ENCODE data around the gene DLX3. TPM values are rescaled to one million over a fixed set of nuclear protein-coding genes. Genes with fewer than 3 reads are reported as not detected.

DLX3 gene
- total RNA-seq, 1 experiment from 2014 or later, result 4.9 TPM

DNA sequence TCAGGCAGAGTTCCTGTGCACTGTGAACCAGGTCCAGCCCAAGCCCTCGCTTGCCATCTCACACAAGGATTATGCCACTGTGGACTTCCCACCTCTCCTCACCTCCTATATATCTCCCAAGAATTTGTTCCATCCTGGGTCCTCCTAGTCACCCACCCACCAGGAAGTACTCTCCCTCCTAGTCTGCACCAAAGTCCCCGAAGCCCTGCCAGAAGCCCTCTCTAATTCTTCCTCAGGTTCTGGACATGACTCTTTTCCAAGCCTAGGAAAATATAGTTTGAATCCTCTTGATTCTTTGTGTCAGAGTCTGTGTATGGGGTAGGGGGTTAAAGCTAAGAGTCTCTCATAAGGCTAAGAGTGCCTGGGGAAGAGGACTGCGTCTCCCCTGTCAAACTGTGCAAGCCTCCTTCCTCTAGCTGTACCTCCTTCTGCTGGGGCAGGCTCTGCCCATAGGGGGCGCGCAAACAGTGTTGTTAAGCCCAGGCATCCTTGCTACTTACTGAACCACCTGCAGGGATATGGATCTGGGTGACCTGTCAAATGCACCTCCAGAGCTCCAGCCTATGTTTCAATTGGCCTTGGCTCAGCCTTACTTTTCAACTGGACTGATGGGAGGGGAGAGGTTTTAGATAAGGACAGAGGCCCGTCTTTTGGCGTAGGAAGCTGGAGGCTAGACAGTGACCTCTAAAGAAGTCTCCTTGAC is 42.7 kb downstream of the DLX3 start:
- H3K27ac Mint-ChIP-seq (ENCODE audit: unreplicated experiment), result peak overlapping the region; percentile 7
- Histone ChIP-seq H3K36me3 (ENCODE audit: control insufficient read depth, insufficient read depth, low read length) (no peaks in the 10 kb centered on the region), H3K4me1 (peaks cover 7% of the 10 kb centered on the region), H3K4me3 (ENCODE audit: low read depth, low read length) (no peak overlapping the region), H3K9me3 (no peaks in the 10 kb centered on the region), H3K27me3 (replicated peaks; ENCODE audit: control insufficient read depth, insufficient read depth, low read length) (no peaks in the 10 kb centered on the region)
- intact Hi-C loops (cut with micrococcal nuclease; ENCODE audit: unreplicated experiment), result loop anchor here (1.0 to 2.0 kb wide), 8 partner anchors 17 to 209 kb away; partner anchors contain the start of genes DLX3 and DLX4
- H3K36me3 Mint-ChIP-seq (ENCODE audit: insufficient read depth, unreplicated experiment), result no peaks in the 10 kb centered on the region
- ChIA-PET CTCF (interaction anchor here (0.5 to 4.9 kb wide), 49 partner anchors 8 to 590 kb away, joined by 3 to 45 read pairs (median 6); partner anchors contain the start of gene DLX3), POLR2A (interaction anchor here (0.6 kb wide), 1 partner anchor 51 kb away, joined by 11 read pairs; no protein-coding TSS in a partner anchor)
- peak; percentile 96 to 98 for DNase-seq
- no peaks in the 10 kb centered on the region for H3K27me3 Mint-ChIP-seq (ENCODE audit: insufficient read depth, unreplicated experiment)
- BruUV-seq (replicated peaks), result no TSS peak
- H3K4me3 Mint-ChIP-seq (ENCODE audit: unreplicated experiment), result no peak overlapping the region
- TF ChIP-seq, protein P1, sequence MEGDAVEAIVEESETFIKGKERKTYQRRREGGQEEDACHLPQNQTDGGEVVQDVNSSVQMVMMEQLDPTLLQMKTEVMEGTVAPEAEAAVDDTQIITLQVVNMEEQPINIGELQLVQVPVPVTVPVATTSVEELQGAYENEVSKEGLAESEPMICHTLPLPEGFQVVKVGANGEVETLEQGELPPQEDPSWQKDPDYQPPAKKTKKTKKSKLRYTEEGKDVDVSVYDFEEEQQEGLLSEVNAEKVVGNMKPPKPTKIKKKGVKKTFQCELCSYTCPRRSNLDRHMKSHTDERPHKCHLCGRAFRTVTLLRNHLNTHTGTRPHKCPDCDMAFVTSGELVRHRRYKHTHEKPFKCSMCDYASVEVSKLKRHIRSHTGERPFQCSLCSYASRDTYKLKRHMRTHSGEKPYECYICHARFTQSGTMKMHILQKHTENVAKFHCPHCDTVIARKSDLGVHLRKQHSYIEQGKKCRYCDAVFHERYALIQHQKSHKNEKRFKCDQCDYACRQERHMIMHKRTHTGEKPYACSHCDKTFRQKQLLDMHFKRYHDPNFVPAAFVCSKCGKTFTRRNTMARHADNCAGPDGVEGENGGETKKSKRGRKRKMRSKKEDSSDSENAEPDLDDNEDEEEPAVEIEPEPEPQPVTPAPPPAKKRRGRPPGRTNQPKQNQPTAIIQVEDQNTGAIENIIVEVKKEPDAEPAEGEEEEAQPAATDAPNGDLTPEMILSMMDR (IDR thresholded peaks at IDR 0.05; ENCODE audit: insufficient read depth in 1 of 2, low read depth in 1 of 2, low read length in 1 of 2, severe bottlenecking in 1 of 2, unreplicated experiment in 1 of 2), result peak; percentile 99 to 100
- peaks cover 25% of the 10 kb centered on the region for H3K4me1 Mint-ChIP-seq (ENCODE audit: low read depth, unreplicated experiment)
- no peaks in the 10 kb centered on the region for H3K9me3 Mint-ChIP-seq (ENCODE audit: unreplicated experiment)

DNA sequence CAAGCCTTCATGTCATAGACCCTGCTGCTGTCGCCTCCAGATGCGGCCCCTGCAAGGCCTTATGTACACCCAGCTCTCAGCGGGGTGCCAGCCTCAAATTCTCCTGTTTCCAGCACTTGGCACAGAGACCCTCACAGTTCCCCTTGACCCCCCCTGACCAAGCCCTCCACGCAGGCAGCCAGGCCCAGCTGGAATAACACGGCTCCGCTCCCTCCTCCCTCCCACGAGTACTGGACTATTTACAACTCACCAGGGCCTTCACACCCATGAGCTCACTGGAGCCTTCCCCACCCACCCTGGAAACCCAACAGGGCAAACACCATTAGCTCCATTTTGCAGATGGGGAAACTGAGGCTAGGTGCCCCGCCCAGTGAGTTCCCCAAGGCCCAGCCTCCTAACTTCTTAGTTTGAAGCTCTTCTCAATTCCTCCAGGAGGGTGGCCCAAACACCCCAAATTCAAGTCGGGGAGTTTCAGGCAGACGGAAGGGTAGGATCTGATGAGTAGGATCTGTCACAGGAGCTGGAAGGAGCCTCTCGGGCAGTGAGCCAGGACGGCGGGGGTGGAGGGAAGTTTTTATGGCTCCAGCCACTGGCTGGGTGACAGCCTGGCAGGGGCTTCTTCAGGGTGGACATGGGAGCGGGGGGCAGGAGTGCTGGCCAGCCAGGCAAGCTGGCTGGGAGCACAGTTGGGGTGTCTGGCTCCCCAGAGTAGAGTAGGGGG is 43.5 kb downstream of the DLX3 start:
- intact Hi-C loops (cut with micrococcal nuclease; ENCODE audit: unreplicated experiment), result loop anchor here (1.0 to 2.0 kb wide), 8 partner anchors 18 to 210 kb away; partner anchors contain the start of genes DLX3 and DLX4
- Histone ChIP-seq H3K4me3 (ENCODE audit: low read depth, low read length) (no peak overlapping the region), H3K4me1 (peaks cover 10% of the 10 kb centered on the region), H3K27me3 (replicated peaks; ENCODE audit: control insufficient read depth, insufficient read depth, low read length) (no peaks in the 10 kb centered on the region), H3K9me3 (no peaks in the 10 kb centered on the region), H3K36me3 (ENCODE audit: control insufficient read depth, insufficient read depth, low read length) (no peaks in the 10 kb centered on the region)
- peaks cover 25% of the 10 kb centered on the region for H3K4me1 Mint-ChIP-seq (ENCODE audit: low read depth, unreplicated experiment)
- no peak overlapping the region for H3K27ac Mint-ChIP-seq (ENCODE audit: unreplicated experiment)
- ChIA-PET POLR2A (interaction anchor here (0.5 to 0.6 kb wide), 2 partner anchors 50 to 61 kb away, joined by 3 to 11 read pairs; no protein-coding TSS in a partner anchor), CTCF (interaction anchor here (0.5 to 4.9 kb wide), 14 partner anchors 11 to 233 kb away, joined by 3 to 45 read pairs (median 8); no protein-coding TSS in a partner anchor)
- no peaks in the 10 kb centered on the region for H3K9me3 Mint-ChIP-seq (ENCODE audit: unreplicated experiment)
- no peaks in the 10 kb centered on the region for H3K27me3 Mint-ChIP-seq (ENCODE audit: insufficient read depth, unreplicated experiment)
- DNase-seq, result no peak
- no peaks in the 10 kb centered on the region for H3K36me3 Mint-ChIP-seq (ENCODE audit: insufficient read depth, unreplicated experiment)
- BruUV-seq (replicated peaks), result no TSS peak
- TF ChIP-seq, protein P1 (IDR thresholded peaks at IDR 0.05; ENCODE audit: insufficient read depth in 1 of 2, low read depth in 1 of 2, low read length in 1 of 2, severe bottlenecking in 1 of 2, unreplicated experiment in 1 of 2), result no peak
- H3K4me3 Mint-ChIP-seq (ENCODE audit: unreplicated experiment), result no peak overlapping the region

DNA sequence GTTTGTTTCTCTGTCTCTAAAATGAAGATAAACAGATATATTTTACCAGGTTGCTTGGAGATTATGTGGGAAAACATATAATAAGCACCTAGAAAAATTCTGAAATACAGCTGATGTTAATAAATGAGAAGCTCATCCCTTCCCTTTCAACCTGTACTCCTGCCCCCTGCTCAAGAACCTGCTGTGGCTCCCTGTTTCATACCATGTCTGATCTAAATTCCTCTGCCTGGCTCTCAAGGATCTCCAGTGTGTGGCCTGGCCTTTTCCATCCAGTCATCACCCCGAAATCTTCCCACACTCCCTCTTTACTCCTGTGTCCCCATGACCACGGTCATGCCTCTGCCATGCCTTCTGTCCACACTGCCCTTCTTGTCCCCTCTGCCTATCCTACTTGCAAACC is 45.4 kb downstream of the DLX3 start:
- H3K27me3 ChIP-seq (replicated peaks; ENCODE audit: control insufficient read depth, insufficient read depth, low read length), result no peaks in the 10 kb centered on the region
- intact Hi-C loops (cut with micrococcal nuclease; ENCODE audit: unreplicated experiment), result no loop called here

More for the DNA sequence above, 45.4 kb downstream of the DLX3 start:
- no peak for DNase-seq
- no peaks in the 10 kb centered on the region for H3K9me3 Mint-ChIP-seq (ENCODE audit: unreplicated experiment)
- CTCF ChIA-PET, result interaction anchor here (0.9 to 4.9 kb wide), 2 partner anchors 9 to 22 kb away, joined by 3 to 45 read pairs; no protein-coding TSS in a partner anchor
- H3K27ac Mint-ChIP-seq (ENCODE audit: unreplicated experiment), result peak overlapping the region; percentile 9
- BruUV-seq (replicated peaks), result no TSS peak
- H3K4me3 Mint-ChIP-seq (ENCODE audit: unreplicated experiment), result no peak overlapping the region
- H3K4me1 ChIP-seq, result peaks cover 10% of the 10 kb centered on the region
- H3K36me3 Mint-ChIP-seq (ENCODE audit: insufficient read depth, unreplicated experiment), result no peaks in the 10 kb centered on the region
- H3K4me1 Mint-ChIP-seq (ENCODE audit: low read depth, unreplicated experiment), result peaks cover 25% of the 10 kb centered on the region
- H3K27me3 Mint-ChIP-seq (ENCODE audit: insufficient read depth, unreplicated experiment), result no peaks in the 10 kb centered on the region
- no peaks in the 10 kb centered on the region for H3K36me3 ChIP-seq (ENCODE audit: control insufficient read depth, insufficient read depth, low read length)
- H3K9me3 ChIP-seq, result no peaks in the 10 kb centered on the region
- H3K4me3 ChIP-seq (ENCODE audit: low read depth, low read length), result no peak overlapping the region
- TF ChIP-seq, protein P1 (IDR thresholded peaks at IDR 0.05; ENCODE audit: insufficient read depth in 1 of 2, low read depth in 1 of 2, low read length in 1 of 2, severe bottlenecking in 1 of 2, unreplicated experiment in 1 of 2), result no peak
- POLR2A ChIA-PET, result interaction anchor here (0.6 kb wide), 1 partner anchor 10 kb away, joined by 6 read pairs; no protein-coding TSS in a partner anchor
